Tibial nerve (tissue), 4 donors: ENCODE results near the gene BMP3. TPM values are rescaled to one million over a fixed set of nuclear protein-coding genes. Genes with fewer than 3 reads are reported as not detected.

ENCODE experiments used
- DNase-seq, 2 donors: peaks; one replicate each; pipeline ENCODE4 v3.0.0-alpha.2; 2019; ENCODE audit warnings: low spot score in 2 of 2
- H3K27ac ChIP-seq, 4 donors: fragments of 200-600 bp; sonication (generic) in 3 of 4; one replicate each; pipeline ENCODE4 v1.5.1; 2017 to 2019; ENCODE audit warnings: mild to moderate bottlenecking in 1 of 4
- H3K27me3 ChIP-seq, 2 donors: fragments of 200-600 bp; sonication (generic) in 1 of 2; one replicate each; pipeline versions ENCODE4 v1.5.1 to v1.6.0; 2017 to 2019
- H3K36me3 ChIP-seq, 3 donors: fragments of 200-600 bp; sonication (generic); one replicate each; pipeline ENCODE4 v1.5.1; 2018 to 2019
- H3K4me1 ChIP-seq, 4 donors: fragments of 200-600 bp; sonication (generic) in 3 of 4; one replicate each; pipeline ENCODE4 v1.5.1; 2017 to 2019
- H3K4me3 ChIP-seq, 4 donors: fragments of 200-600 bp; sonication (generic) in 3 of 4; one replicate each; pipeline ENCODE4 v1.5.1; 2017 to 2019; ENCODE audit warnings: mild to moderate bottlenecking in 1 of 4, moderate library complexity in 1 of 4
- H3K9me3 ChIP-seq, 4 donors: fragments of 200-600 bp; sonication (generic) in 3 of 4; one replicate each; pipeline ENCODE4 v1.5.1; 2017 to 2019
- EP300 ChIP-seq, 2 donors: sonication (generic); formaldehyde crosslinking; IDR thresholded peaks; one replicate each; pipeline ENCODE4 v1.6.1; 2017; ENCODE audit warnings: antibody characterized with exemption in 2 of 2, mild to moderate bottlenecking in 1 of 2
- POLR2A ChIP-seq, 2 donors: fragments of 450-650 bp; IDR thresholded peaks; one replicate each; pipeline ENCODE4 v1.6.1; 2017; ENCODE audit warnings: antibody characterized with exemption in 2 of 2, mild to moderate bottlenecking in 2 of 2, moderate library complexity in 2 of 2
- WGBS, 2 donors: methylation state at CpG; one replicate each; pipeline ENCODE4 v1.1.5; 2018; 5-methylcytosine and 5-hydroxymethylcytosine counted together
- total RNA-seq, 4 donors: library from RNA; depleted of rRNA; stranded (reverse); fragments of >200 nt; gene quantifications; one replicate each; pipeline ENCODE4 v1.1.0, GENCODE V29; 2016
- TF ChIP-seq, protein P1 (sequence below), 5 experiments: fragments of 200-600 bp in 3 of 5; fragments of 450-650 bp in 2 of 5; sonication (generic) in 3 of 5; IDR thresholded peaks; one replicate each; pipeline ENCODE4 v1.5.1; 2016 to 2019; ENCODE audit warnings: antibody characterized with exemption in 5 of 5, mild to moderate bottlenecking in 3 of 5, moderate library complexity in 2 of 5

BMP3 gene
- total RNA-seq, 4 donors from 2014 or later = 17.4 to 55.3 (median 46.9) TPM

DNA sequence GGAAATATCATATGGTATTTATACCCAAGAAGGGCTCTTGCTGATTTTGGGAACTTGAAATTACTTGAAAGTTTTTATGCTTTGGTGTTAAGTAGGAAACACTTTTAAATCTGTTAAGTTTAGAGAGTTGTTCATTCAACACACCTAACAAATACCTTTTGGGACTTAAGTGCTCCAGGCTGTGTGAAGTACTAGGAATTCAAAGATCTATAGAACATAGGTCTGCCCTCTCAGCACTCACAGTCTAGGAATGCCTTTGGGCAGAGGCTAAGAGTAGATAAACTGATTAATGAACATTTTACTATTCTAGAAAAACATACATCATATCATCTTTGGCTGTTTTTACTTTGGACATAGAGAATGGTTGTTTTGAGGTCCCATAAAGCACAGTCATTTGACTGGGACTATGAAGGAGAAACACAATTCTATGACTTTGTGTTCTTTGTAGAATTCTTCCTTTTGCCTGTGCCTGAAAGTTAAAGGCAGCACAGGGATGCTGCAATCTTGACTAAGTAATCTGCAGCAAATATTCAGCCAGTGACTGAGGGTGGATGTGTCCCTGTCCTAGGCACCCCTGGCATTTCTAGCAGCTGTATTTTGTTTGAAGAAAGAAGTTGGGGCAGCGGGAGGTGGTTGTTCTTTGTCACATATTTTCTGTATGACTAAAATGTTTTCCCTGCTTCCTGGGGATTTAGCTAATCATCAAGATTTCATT, 8.3 kb downstream of the BMP3 start:
- no peak for DNase-seq
- no peaks in the 10 kb centered on the region for H3K36me3 ChIP-seq
- WGBS, 2 donors = 53 to 71% methylated on average over 1 of the region's 1 CpG
- TF ChIP-seq EP300 (IDR thresholded peaks at IDR 0.05) (no peak), POLR2A (IDR thresholded peaks at IDR 0.05) (no peak)
- TF ChIP-seq, protein P1, sequence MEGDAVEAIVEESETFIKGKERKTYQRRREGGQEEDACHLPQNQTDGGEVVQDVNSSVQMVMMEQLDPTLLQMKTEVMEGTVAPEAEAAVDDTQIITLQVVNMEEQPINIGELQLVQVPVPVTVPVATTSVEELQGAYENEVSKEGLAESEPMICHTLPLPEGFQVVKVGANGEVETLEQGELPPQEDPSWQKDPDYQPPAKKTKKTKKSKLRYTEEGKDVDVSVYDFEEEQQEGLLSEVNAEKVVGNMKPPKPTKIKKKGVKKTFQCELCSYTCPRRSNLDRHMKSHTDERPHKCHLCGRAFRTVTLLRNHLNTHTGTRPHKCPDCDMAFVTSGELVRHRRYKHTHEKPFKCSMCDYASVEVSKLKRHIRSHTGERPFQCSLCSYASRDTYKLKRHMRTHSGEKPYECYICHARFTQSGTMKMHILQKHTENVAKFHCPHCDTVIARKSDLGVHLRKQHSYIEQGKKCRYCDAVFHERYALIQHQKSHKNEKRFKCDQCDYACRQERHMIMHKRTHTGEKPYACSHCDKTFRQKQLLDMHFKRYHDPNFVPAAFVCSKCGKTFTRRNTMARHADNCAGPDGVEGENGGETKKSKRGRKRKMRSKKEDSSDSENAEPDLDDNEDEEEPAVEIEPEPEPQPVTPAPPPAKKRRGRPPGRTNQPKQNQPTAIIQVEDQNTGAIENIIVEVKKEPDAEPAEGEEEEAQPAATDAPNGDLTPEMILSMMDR (IDR thresholded peaks at IDR 0.05) = no peak
- no peaks in the 10 kb centered on the region for H3K9me3 ChIP-seq
- no peaks in the 10 kb centered on the region for H3K4me1 ChIP-seq
- H3K4me3 ChIP-seq = no peak overlapping the region
- peak overlapping the region in 1 of 4 donors; percentile 7 for H3K27ac ChIP-seq
- peaks cover 0 to 5% of the 10 kb centered on the region in 2 donors for H3K27me3 ChIP-seq

DNA sequence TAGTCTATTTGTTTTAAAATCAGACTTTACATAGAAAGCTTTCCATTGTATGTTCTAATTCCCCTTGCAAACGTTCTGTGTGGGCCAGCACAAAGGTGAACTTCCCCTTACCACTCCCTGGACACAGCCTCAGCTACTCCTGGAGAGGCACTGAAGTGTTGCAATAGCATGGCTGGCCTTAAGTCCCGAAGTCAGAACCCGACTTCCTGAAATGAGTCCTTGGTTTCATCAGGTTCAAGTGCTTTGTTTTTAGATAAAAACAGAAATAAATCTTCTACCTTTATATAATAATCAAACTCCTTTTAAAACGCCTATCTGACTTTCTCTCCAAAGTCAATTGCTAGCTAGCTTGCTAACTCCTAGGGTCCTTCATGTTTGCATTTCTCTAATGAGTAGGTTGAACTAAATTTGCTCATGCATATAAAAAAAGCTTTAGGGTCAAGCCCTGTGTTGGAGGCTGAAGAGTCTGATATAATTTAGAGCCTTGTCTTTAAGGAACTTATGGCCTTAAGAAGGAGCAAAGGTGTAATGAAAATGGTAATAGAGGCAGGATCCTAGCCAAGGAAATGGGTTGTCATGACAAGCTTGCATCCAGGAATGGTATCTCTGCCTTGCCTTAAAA, 9.0 kb downstream of the BMP3 start:
- Histone ChIP-seq H3K36me3 (no peaks in the 10 kb centered on the region), H3K4me1 (no peaks in the 10 kb centered on the region), H3K27ac (peak overlapping the region in 1 of 4 donors; percentile 7), H3K27me3 (peaks cover 0 to 3% of the 10 kb centered on the region in 2 donors), H3K9me3 (no peaks in the 10 kb centered on the region), H3K4me3 (no peak overlapping the region)
- WGBS, 2 donors = 29 to 36% methylated on average over 4 of the region's 4 CpGs
- no peak for TF ChIP-seq EP300 (IDR thresholded peaks at IDR 0.05)
- no peak for DNase-seq

DNA sequence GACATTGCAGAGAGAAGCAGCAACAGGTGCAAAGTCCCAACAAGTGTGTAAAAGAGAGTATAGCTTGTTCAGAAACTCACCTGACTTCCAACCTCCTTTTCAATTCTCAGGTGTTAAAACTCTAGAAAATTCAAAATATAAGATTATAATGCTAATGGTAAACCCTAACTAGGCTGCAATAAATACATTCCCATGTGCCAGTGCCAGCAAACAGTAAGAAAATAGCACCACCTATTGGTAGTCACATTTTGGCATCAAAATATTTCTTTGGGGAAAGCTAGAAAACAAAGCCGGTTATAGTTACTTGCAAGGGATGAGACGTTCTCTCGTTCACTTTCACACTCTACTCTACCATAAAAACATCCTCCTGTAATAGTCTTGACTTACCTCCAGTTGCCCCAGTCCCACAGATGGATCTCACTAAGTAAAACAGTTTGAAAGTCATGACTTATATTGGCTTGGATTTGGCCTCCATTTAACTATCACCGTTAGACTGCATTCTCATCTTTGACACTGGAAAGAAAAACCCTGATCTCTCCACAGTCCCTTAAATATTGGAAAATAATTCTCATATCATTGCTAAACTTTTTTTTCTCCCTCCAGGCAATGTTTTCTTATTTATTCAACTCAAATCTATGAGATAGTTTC, 9.6 kb downstream of the BMP3 start:
- WGBS, 2 donors = 11 to 13% methylated on average over 4 of the region's 4 CpGs
- no peak overlapping the region for H3K27ac ChIP-seq
- DNase-seq = peak in 1 of 2 donors; percentile 10
- no peaks in the 10 kb centered on the region for H3K27me3 ChIP-seq
- H3K4me1 ChIP-seq = no peaks in the 10 kb centered on the region
- TF ChIP-seq EP300 (IDR thresholded peaks at IDR 0.05) = no peak
- TF ChIP-seq, protein P1 (IDR thresholded peaks at IDR 0.05) = peak; percentile 25 to 62 (median 48)
- no peaks in the 10 kb centered on the region for H3K9me3 ChIP-seq
- no peak overlapping the region for H3K4me3 ChIP-seq
- no peaks in the 10 kb centered on the region for H3K36me3 ChIP-seq

DNA sequence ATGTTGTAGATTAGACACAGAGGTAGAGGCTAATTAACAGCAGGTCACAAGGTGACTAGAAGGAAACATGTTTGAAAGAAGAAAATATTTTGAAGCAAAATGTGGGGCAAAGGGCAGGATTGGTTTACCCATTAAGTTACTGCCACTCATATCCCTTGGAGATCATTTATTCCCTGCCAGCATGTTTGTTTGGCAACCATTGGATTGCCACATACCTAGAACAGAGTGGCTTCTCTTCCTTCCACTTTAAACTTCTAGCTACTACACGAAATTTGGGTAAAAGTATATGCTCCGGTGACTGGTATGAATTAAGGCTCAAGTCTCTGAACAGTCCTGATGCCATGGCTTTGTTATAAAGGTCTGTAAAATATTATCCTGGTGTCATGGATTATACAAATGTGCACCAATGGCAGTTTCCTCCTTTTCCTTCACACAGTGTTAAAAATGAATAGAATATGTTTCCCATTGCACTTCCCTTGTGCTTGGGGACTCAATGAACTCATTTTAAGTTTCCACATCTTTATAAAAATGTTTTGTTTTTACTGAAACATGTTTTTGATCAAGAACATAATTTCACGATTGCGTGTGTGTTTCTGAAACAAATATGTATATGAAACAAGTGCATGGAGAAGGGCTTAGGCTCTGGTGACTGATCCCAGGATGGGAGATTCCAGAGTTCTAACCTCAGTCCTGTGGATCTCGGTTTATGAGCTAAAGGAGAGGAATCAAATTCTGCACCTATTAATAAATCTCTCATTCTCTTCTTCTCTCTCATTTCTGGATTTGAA, 12.3 kb downstream of the BMP3 start:
- TF ChIP-seq EP300 (IDR thresholded peaks at IDR 0.05) = peak in 1 of 2 donors; percentile 43
- TF ChIP-seq, protein P1 (IDR thresholded peaks at IDR 0.05) = no peak
- no peak for TF ChIP-seq POLR2A (IDR thresholded peaks at IDR 0.05)
- H3K27me3 ChIP-seq = no peaks in the 10 kb centered on the region
- no peak for DNase-seq
- no peaks in the 10 kb centered on the region for H3K4me1 ChIP-seq
- H3K36me3 ChIP-seq = no peaks in the 10 kb centered on the region
- H3K27ac ChIP-seq = peak overlapping the region in 1 of 4 donors; percentile 16
- 65 to 67% methylated on average over 5 of the region's 5 CpGs for WGBS, 2 donors
- H3K9me3 ChIP-seq = no peaks in the 10 kb centered on the region
- no peak overlapping the region for H3K4me3 ChIP-seq

DNA sequence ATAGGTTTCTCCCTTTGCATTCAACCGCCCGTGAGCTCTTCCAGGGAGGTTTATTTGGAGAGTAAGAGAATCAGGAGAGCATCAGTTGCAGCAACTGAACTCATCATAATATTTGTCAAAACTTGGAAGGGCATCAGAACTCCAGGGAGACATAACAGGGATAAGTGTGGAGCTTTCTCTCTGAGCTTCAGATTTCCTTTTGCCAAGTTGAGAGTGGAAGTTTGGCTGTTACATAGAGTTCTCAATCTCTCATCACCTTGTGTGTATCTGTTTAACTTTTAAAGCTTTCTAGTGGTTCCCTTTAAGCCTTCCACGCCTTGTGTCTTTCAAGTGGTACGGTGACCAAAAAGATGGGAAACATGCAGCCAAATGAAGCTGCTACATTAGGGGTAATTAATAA, 18.8 kb downstream of the BMP3 start:
- TF ChIP-seq EP300 (IDR thresholded peaks at IDR 0.05) = no peak
- TF ChIP-seq, protein P1 (IDR thresholded peaks at IDR 0.05) = no peak
- no peak for TF ChIP-seq POLR2A (IDR thresholded peaks at IDR 0.05)
- WGBS, 2 donors = 67% methylated on average over 4 of the region's 4 CpGs
- peak in 1 of 2 donors; percentile 15 for DNase-seq
- Histone ChIP-seq H3K9me3 (no peaks in the 10 kb centered on the region), H3K36me3 (no peaks in the 10 kb centered on the region), H3K27me3 (no peaks in the 10 kb centered on the region), H3K27ac (peak overlapping the region in 1 of 4 donors; percentile 54), H3K4me3 (no peak overlapping the region), H3K4me1 (peaks cover 0 to 28% (median 0%) of the 10 kb centered on the region in 4 donors)
